K562 (cell line): ENCODE measurements around the gene DGKA. TPM values are rescaled to one million over a fixed set of nuclear protein-coding genes. Genes with fewer than 3 reads are reported as not detected.

ENCODE experiments used
- CREBBP ChIP-seq: IDR thresholded peaks from one replicate; pipeline ENCODE4 v1.6.1; 2012; ENCODE audit warnings: low read depth, mild to moderate bottlenecking, control low read depth, inconsistent platforms, low read length
- ETS2 ChIP-seq: IDR thresholded peaks from 2 replicates; pipeline ENCODE4 v1.6.1; 2016; ENCODE audit warnings: borderline replicate concordance, missing genetic modification characterization, mild to moderate bottlenecking, moderate library complexity, missing compliant biosample characterization; ENCODE audit not compliant: poor library complexity, severe bottlenecking
- FOXO4 ChIP-seq: fragments of 450-650 bp; formaldehyde crosslinking; IDR thresholded peaks from 2 replicates; pipeline ENCODE4 v1.4.0; 2020; ENCODE audit warnings: mild to moderate bottlenecking, moderate library complexity
- HDAC3 ChIP-seq: fragments of 450-650 bp; IDR thresholded peaks from 2 replicates; pipeline ENCODE4 v1.6.1; 2018; ENCODE audit warnings: borderline replicate concordance, mild to moderate bottlenecking, moderate library complexity; ENCODE audit not compliant: partially characterized antibody
- KDM1A ChIP-seq, 2 experiments: fragments of 450-650 bp; IDR thresholded peaks; 2 replicates each; pipeline ENCODE4 v1.6.1; 2016; ENCODE audit warnings: mild to moderate bottlenecking in 2 of 2
- MAFF ChIP-seq: IDR thresholded peaks from 2 replicates; pipeline ENCODE4 v1.6.1; 2012; ENCODE audit warnings: low read length, improper control_type of control experiment
- PRMT5 ChIP-seq: sonication (generic); formaldehyde crosslinking; IDR thresholded peaks from 2 replicates; pipeline ENCODE4 v1.5.0; 2020; ENCODE audit warnings: missing genetic modification reagents
- RBM22 ChIP-seq: fragments of 200-400 bp; formaldehyde crosslinking; IDR thresholded peaks from 2 replicates; pipeline ENCODE4 v1.6.1; 2018; ENCODE audit warnings: low read length, low read depth; ENCODE audit not compliant: poor library complexity, severe bottlenecking
- REST ChIP-seq, 2 experiments: fragments of 450-650 bp; formaldehyde crosslinking in 1 of 2; IDR thresholded peaks; 2 replicates each; pipeline versions ENCODE4 v1.4.0 to v1.6.1; 2014 to 2020; ENCODE audit warnings: mild to moderate bottlenecking in 2 of 2, borderline replicate concordance in 1 of 2, low read depth in 1 of 2
- SAFB ChIP-seq: fragments of 200-400 bp; formaldehyde crosslinking; IDR thresholded peaks from 2 replicates; pipeline ENCODE4 v1.6.1; 2017; ENCODE audit warnings: low read depth, low read length, borderline replicate concordance
- SMARCA4 ChIP-seq: fragments of 450-650 bp; IDR thresholded peaks from 2 replicates; pipeline ENCODE4 v1.6.1; 2016
- SMARCA5 ChIP-seq: fragments of 450-650 bp; IDR thresholded peaks from 2 replicates; pipeline ENCODE4 v1.6.1; 2016
- ZBED1 ChIP-seq: IDR thresholded peaks from 2 replicates; pipeline ENCODE4 v1.6.1; 2014
- ZBTB34 ChIP-seq: fragments of 250-450 bp; sonication (Bioruptor Pico); IDR thresholded peaks from 2 replicates; pipeline ENCODE4 v1.8.0; 2021; ENCODE audit warnings: mild to moderate bottlenecking, moderate library complexity
- ZNF184 ChIP-seq: sonication (generic); formaldehyde crosslinking; IDR thresholded peaks from 2 replicates; pipeline ENCODE4 v1.5.0; 2020; ENCODE audit warnings: missing genetic modification reagents
- ZNF280A ChIP-seq: fragments of 450-650 bp; IDR thresholded peaks from 2 replicates; pipeline ENCODE4 v1.6.1; 2018; ENCODE audit warnings: mild to moderate bottlenecking, low read depth; ENCODE audit not compliant: partially characterized antibody
- ZNF785 ChIP-seq: fragments of 250-450 bp; sonication (Bioruptor Pico); IDR thresholded peaks from 2 replicates; pipeline ENCODE4 v1.4.0; 2020; ENCODE audit warnings: mild to moderate bottlenecking
- polyA plus RNA-seq, 8 experiments: library from polyadenylated mRNA; depleted of rRNA in 4 of 8; stranded (reverse) in 5 of 8; unstranded in 3 of 8; fragments of >200 nt; fragmentation: Nextera tagmentation in 2 of 8; fragmentation: Illumina TruSeq in 1 of 8; extraction: Ambion mirVana in 2 of 8; extraction: Trizol in 1 of 8; gene quantifications; 2 replicates each; pipeline versions ENCODE4 v1.2.1 to v1.2.3, GENCODE V29; 2011 to 2014; ENCODE audit warnings: inconsistent platforms in 1 of 8, missing spikeins in 1 of 8
- total RNA-seq, 7 experiments: library from RNA; depleted of rRNA in 6 of 7; stranded (reverse); fragments of >200 nt in 6 of 7; fragmentation: Illumina TruSeq in 2 of 7; extraction: Trizol in 2 of 7; gene quantifications; 2 replicates each; pipeline versions ENCODE4 v1.2.1 to v1.2.3, GENCODE V29; 2011 to 2021; ENCODE audit warnings: low replicate concordance in 1 of 7

The DGKA gene
- total and polyA plus RNA-seq, 9 of the 15 experiments (the other 6 are each of a cell fraction or from before 2014, with no cell fraction given) = 3.4 to 12.4 (median 6.2) TPM

- TF ChIP-seq REST (IDR thresholded peaks at IDR 0.05; ENCODE audit: borderline replicate concordance) (0 out of 2 replicates have a peak, but pooled peaks have one; percentile 12), REST (CRISPR knock-in tag; IDR thresholded peaks at IDR 0.05; ENCODE audit: low read depth) (no peak), MAFF (no peak), ZNF280A (no peak), ETS2 (tag) (no peak), ZBED1 (no peak), ZBTB34 (CRISPR knock-in tag) (no peak), SAFB (no peak), PRMT5 (CRISPR knock-in tag) (no peak), ZNF184 (CRISPR knock-in tag) (no peak), FOXO4 (no peak), ZNF785 (CRISPR knock-in tag) (no peak), KDM1A (IDR thresholded peaks at IDR 0.05) (0 out of 4 replicates have a peak, but pooled peaks of 1 of the 2 experiments have one; percentile 7), SMARCA5 (no peak), RBM22 (no peak), HDAC3 (no peak), CREBBP (no peak), SMARCA4 (no peak)
These were observed at the start of gene DGKA (continued) for GRCh38 chr12:55930771-55931316.
